NCI-H82 (cell line): Measurements from ENCODE around the gene MTMR6.
A peak's percentile ranks its signal among the peaks of the same experiment; 100 is the strongest.

Experiments used
- DNase-seq: peaks from one replicate; lab custom pipeline; 2025; lab: John Stamatoyannopoulos, UW

MTMR6 gene

GRCh38 chr13:25217023-25217885 lies 70.0 kb downstream of the MTMR6 start:
- DNase-seq = peak; percentile 77

DNA sequence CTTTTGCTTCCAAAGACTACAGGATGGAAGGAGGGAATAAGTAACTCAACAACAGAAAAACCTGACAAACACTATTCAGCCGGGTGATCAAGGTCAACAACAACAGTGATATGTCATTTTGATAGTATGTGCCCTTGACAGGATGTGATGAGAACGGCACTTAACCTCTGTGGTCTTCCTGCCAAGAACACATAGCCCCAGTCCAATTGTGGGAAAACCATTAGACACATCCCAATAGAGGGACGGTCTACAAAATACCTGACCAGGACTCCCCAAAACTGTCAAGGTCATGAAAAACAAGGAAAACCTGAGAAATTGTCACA lies 72.1 kb downstream of the MTMR6 start:
- no peak for DNase-seq

GRCh38 chr13:25214491-25215252 lies 72.6 kb downstream of the MTMR6 start:
- peak; percentile 17 for DNase-seq

DNA sequence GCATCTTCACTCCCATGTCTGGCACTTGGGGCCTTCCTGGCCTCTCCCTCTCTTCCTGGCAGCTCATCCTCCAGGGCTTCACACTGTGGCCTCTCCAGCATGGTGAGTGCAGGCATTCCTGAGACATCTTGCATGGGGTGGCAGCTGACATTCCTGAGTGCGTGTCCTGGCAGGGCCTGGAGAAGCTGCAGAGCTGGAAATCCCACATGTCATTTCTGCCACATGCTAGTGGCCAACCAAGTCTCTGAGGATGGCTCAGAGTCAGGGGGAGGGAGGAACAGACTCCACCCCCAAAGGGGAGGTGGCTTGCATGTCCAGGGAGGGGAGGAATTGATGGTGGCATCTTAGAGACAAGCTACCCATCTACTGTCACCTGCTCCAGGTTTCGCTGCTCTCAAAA lies 73.6 kb downstream of the MTMR6 start:
- DNase-seq = peak; percentile 44

- DNase-seq = no peak
Measured at GRCh38 chr13:25210842-25211569, 76.3 kb downstream of the MTMR6 start.

- DNase-seq = peak; percentile 69
Measured at GRCh38 chr13:25207291-25207810, 79.9 kb downstream of the MTMR6 start.

- DNase-seq = no peak
Measured at GRCh38 chr13:25204863-25205262, 82.4 kb downstream of the MTMR6 start.

- DNase-seq = no peak
Measured at GRCh38 chr13:25203127-25203740, 84.1 kb downstream of the MTMR6 start.

GRCh38 chr13:25200783-25201182 lies 86.5 kb downstream of the MTMR6 start:
- no peak for DNase-seq

DNA sequence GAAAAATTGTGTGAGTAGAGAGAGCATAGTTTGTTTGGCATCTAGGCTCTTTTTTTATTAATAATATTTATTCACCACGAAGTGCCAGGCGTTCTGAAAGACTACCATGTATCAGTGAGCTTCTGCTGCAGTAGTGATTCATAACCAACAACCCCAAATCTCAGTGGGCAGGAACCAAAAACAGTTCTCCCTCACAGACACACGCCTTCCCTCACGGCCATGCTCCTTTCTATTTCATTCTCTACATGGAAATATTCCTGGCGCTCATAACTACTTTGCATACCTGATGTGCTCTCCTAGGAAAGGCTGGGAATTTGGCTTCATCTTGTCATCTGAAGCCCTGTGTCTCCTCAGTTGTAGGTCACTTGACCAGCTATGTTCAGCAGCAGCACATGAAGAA lies 88.6 kb downstream of the MTMR6 start:
- no peak for DNase-seq

DNA sequence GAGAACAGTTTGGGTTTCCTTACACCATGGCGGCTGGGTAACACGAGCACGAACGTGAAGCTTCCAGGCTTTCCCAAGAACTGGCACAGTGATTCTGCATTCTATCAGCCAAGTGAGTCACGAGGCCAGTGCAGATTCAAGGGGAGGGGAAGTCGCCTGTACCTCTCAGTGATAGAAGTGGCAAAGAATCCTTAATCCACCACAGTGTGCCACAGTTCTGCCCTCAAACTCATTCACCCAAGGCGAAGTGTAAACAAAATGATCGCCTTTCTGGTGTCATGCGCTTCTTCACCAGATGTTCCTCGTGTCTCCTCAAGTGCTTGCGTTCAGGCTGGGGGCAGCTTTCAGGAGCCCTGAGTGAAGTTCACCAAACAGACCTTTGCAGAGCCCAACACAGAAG lies 90.3 kb downstream of the MTMR6 start:
- DNase-seq = no peak
